Neural progenitor cell (in vitro differentiated cells): ENCODE measurements around the gene FSTL4. TPM values are rescaled to one million over a fixed set of nuclear protein-coding genes. Genes with fewer than 3 reads are reported as not detected.
A peak's percentile ranks its signal among the peaks of the same experiment; 100 is the strongest.

Source experiments
- DNase-seq: peaks from one replicate; pipeline ENCODE4 v3.0.0-alpha.2; 2016; ENCODE audit warnings: low spot score
- H2AFZ ChIP-seq: fragments of 200-600 bp; sonication (generic); replicated peaks from 2 replicates; pipeline ENCODE4 v1.6.1; 2016; ENCODE audit warnings: antibody characterized with exemption
- H3F3A ChIP-seq: fragments of 200-600 bp; sonication (generic); 2 replicates; pipeline ENCODE4 v1.6.1; 2016; ENCODE audit warnings: antibody characterized with exemption, low read depth
- H3K27ac ChIP-seq: fragments of 200-600 bp; sonication (generic); 2 replicates; pipeline ENCODE4 v1.5.1; 2016; ENCODE audit warnings: mild to moderate bottlenecking
- H3K27me3 ChIP-seq: fragments of 200-600 bp; sonication (generic); 2 replicates; pipeline ENCODE4 v1.6.1; 2016; ENCODE audit warnings: mild to moderate bottlenecking, moderate library complexity
- H3K36me3 ChIP-seq: fragments of 200-600 bp; sonication (generic); 2 replicates; pipeline ENCODE4 v1.5.1; 2016
- H3K4me1 ChIP-seq: fragments of 200-600 bp; sonication (generic); 2 replicates; pipeline ENCODE4 v1.6.1; 2016; ENCODE audit warnings: mixed run types
- H3K4me2 ChIP-seq: fragments of 200-600 bp; sonication (generic); 2 replicates; pipeline ENCODE4 v1.6.1; 2016
- H3K4me3 ChIP-seq: fragments of 200-600 bp; sonication (generic); 2 replicates; pipeline ENCODE4 v1.5.1; 2016
- H3K79me2 ChIP-seq: fragments of 200-600 bp; sonication (generic); 2 replicates; pipeline ENCODE4 v1.6.1; 2016; ENCODE audit warnings: low read depth
- H3K9ac ChIP-seq: fragments of 200-600 bp; sonication (generic); 2 replicates; pipeline ENCODE4 v1.6.1; 2016
- H3K9me3 ChIP-seq: fragments of 200-600 bp; sonication (generic); 2 replicates; pipeline ENCODE4 v1.5.1; 2016; ENCODE audit warnings: low read depth
- H4K20me1 ChIP-seq: fragments of 200-600 bp; sonication (generic); 2 replicates; pipeline ENCODE4 v1.6.1; 2016; ENCODE audit warnings: low read depth
- H3K27ac Mint-ChIP-seq: 3 replicates; pipeline ENCODE4 v1.8.0; 2021; ENCODE audit warnings: mixed read lengths
- H3K27me3 Mint-ChIP-seq: 2 replicates; pipeline ENCODE4 v1.8.0; 2022; ENCODE audit warnings: low read depth, mild to moderate bottlenecking, inconsistent platforms, moderate library complexity, mixed read lengths; ENCODE audit not compliant: insufficient read depth
- H3K36me3 Mint-ChIP-seq: 3 replicates; pipeline ENCODE4 v1.8.0; 2021; ENCODE audit warnings: mixed read lengths
- H3K4me1 Mint-ChIP-seq: 3 replicates; pipeline ENCODE4 v1.8.0; 2021; ENCODE audit warnings: mixed read lengths
- H3K4me3 Mint-ChIP-seq: 3 replicates; pipeline ENCODE4 v1.8.0; 2021; ENCODE audit warnings: mild to moderate bottlenecking, moderate library complexity, mixed read lengths
- H3K9me3 Mint-ChIP-seq: 3 replicates; pipeline ENCODE4 v1.8.0; 2020; ENCODE audit warnings: mixed read lengths
- EZH2 ChIP-seq: fragments of 200-600 bp; sonication (generic); IDR thresholded peaks from 2 replicates; pipeline ENCODE4 v1.6.1; 2017; ENCODE audit warnings: antibody characterized with exemption, mild to moderate bottlenecking, moderate library complexity
- EZH2phosphoT487 ChIP-seq: fragments of 200-600 bp; sonication (generic); IDR thresholded peaks from 2 replicates; pipeline ENCODE4 v1.6.1; 2017; ENCODE audit warnings: antibody characterized with exemption
- total RNA-seq: library from RNA; depleted of rRNA; stranded (reverse); fragments of >200 nt; gene quantifications from 2 replicates; pipeline ENCODE4 v1.2.3, GENCODE V29; 2015; ENCODE audit warnings: low replicate concordance
- TF ChIP-seq, protein P1 (sequence below): fragments of 200-600 bp; sonication (generic); IDR thresholded peaks from 2 replicates; pipeline ENCODE4 v1.5.1; 2017; ENCODE audit warnings: antibody characterized with exemption, mild to moderate bottlenecking

The FSTL4 gene
- total RNA-seq, 1 donor from 2014 or later, result 0.95 TPM

DNA sequence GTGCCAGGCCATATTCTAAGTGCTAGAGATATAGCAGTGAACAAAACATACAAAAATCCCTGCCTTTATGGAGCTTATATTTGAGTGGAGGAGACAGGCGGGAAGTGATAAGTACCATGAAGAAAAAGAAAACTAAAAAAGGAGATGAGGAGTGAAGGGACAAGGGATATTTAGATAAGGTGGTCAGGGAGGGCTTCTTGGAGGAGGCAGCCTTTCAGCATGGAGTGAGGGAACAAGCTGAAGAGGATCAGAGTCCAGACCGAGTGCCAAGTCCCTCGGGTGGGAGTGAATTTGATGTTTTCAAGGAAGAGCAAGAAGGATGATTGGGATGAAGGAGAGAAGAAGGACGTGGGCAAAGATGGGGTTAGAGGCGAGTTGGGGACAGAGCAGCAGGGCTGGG, 190.5 kb downstream of the FSTL4 start:
- no peak for TF ChIP-seq EZH2
- TF ChIP-seq, protein P1, sequence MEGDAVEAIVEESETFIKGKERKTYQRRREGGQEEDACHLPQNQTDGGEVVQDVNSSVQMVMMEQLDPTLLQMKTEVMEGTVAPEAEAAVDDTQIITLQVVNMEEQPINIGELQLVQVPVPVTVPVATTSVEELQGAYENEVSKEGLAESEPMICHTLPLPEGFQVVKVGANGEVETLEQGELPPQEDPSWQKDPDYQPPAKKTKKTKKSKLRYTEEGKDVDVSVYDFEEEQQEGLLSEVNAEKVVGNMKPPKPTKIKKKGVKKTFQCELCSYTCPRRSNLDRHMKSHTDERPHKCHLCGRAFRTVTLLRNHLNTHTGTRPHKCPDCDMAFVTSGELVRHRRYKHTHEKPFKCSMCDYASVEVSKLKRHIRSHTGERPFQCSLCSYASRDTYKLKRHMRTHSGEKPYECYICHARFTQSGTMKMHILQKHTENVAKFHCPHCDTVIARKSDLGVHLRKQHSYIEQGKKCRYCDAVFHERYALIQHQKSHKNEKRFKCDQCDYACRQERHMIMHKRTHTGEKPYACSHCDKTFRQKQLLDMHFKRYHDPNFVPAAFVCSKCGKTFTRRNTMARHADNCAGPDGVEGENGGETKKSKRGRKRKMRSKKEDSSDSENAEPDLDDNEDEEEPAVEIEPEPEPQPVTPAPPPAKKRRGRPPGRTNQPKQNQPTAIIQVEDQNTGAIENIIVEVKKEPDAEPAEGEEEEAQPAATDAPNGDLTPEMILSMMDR, result no peak
- TF ChIP-seq EZH2phosphoT487, result no peak
- Mint-ChIP-seq H3K27me3 (peaks cover 36% of the 10 kb centered on the region), H3K4me3 (no peak overlapping the region), H3K27ac (no peak overlapping the region), H3K9me3 (no peaks in the 10 kb centered on the region), H3K4me1 (peaks cover 47% of the 10 kb centered on the region), H3K36me3 (no peaks in the 10 kb centered on the region)
- peaks cover 25% of the 10 kb centered on the region for H3F3A ChIP-seq
- no peak overlapping the region for H3K4me3 ChIP-seq
- no peak overlapping the region for H2AFZ ChIP-seq
- no peaks in the 10 kb centered on the region for H3K9me3 ChIP-seq
- H3K79me2 ChIP-seq, result no peaks in the 10 kb centered on the region
- no peak overlapping the region for H3K27ac ChIP-seq
- H3K4me2 ChIP-seq, result no peak overlapping the region
- peaks cover 33% of the 10 kb centered on the region for H3K4me1 ChIP-seq
- no peaks in the 10 kb centered on the region for H3K36me3 ChIP-seq
- H3K27me3 ChIP-seq, result no peaks in the 10 kb centered on the region
- no peak for DNase-seq
- H4K20me1 ChIP-seq, result no peaks in the 10 kb centered on the region
- H3K9ac ChIP-seq, result no peak overlapping the region

DNA sequence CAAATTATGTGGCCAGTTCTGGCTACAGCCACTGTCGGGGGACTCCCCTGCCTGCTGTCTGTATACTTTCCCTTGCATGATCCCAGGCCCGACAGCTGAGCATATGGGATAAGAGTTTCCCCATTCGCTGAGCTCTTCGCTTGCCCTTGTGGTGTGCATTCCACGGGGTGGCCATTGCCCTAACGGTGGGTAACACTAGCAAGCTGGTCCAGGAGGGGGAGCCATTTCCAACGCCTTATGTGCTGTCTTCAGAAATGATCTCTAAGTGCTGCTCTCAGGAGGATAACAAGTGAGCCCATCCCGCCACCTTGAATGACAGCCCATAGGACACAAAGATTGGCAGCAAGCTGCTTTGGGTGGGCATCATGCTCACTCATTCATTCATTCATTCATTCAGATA, 190.9 kb downstream of the FSTL4 start:
- Histone ChIP-seq H3K4me2 (no peak overlapping the region), H3K79me2 (no peaks in the 10 kb centered on the region), H3F3A (peaks cover 21% of the 10 kb centered on the region), H3K9me3 (no peaks in the 10 kb centered on the region), H3K4me3 (no peak overlapping the region), H3K4me1 (peaks cover 28% of the 10 kb centered on the region), H2AFZ (no peak overlapping the region), H3K9ac (no peak overlapping the region), H3K27me3 (no peaks in the 10 kb centered on the region), H4K20me1 (no peaks in the 10 kb centered on the region), H3K27ac (no peak overlapping the region), H3K36me3 (no peaks in the 10 kb centered on the region)
- DNase-seq, result peak; percentile 78
- H3K27ac Mint-ChIP-seq, result no peak overlapping the region
- no peaks in the 10 kb centered on the region for H3K36me3 Mint-ChIP-seq
- H3K9me3 Mint-ChIP-seq, result no peaks in the 10 kb centered on the region
- peaks cover 43% of the 10 kb centered on the region for H3K4me1 Mint-ChIP-seq
- H3K27me3 Mint-ChIP-seq, result peaks cover 33% of the 10 kb centered on the region
- H3K4me3 Mint-ChIP-seq, result no peak overlapping the region
- TF ChIP-seq, protein P1, result peak; percentile 69
- TF ChIP-seq EZH2, result no peak

DNA sequence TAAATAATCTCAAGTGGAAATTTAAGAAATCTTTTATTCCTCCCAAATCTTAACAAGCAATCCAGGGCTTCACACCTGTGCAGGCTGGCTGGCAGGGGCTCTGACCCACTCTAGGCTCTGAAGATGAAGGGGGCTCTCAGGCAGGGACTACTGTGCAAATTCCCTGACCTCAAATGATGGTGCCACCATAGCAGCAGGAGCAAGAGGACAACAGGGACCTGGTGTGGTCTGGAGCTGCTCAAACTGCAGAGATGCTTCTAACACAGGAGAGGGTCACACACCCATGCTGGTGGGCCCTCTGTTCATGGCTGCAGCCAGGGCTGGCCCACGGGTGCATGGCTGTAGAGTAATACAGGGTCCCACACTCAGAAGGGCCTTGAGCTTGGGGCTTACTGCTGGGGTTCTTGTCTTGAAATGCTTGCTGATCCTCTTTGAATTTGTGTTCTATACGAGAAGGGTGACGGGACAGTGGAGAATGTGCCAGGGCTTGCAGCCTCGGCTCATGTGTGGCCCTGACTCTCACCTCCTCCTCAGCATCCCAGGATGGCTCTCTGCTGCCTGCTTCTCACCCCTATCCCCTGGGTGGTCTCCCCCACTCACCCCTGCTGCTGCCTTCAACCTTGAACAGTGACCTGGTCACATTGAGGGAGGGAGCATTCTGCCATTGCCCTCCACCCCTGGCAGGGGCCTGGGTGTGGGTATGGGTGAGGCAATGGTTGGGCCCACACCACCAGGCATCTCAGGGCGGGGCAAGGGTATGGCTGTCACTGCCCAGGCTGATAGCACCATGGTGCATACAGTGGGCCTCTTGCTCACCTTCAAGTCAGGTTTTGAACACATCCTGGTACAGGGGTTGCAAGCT, 191.7 kb downstream of the FSTL4 start:
- H3K36me3 Mint-ChIP-seq, result no peaks in the 10 kb centered on the region
- Histone ChIP-seq H2AFZ (no peak overlapping the region), H3K4me1 (peaks cover 21% of the 10 kb centered on the region), H3K27me3 (no peaks in the 10 kb centered on the region), H4K20me1 (no peaks in the 10 kb centered on the region), H3K4me3 (no peak overlapping the region), H3F3A (peaks cover 14% of the 10 kb centered on the region), H3K4me2 (no peak overlapping the region), H3K9me3 (no peaks in the 10 kb centered on the region), H3K27ac (no peak overlapping the region), H3K9ac (no peak overlapping the region), H3K36me3 (no peaks in the 10 kb centered on the region), H3K79me2 (no peaks in the 10 kb centered on the region)
- peaks cover 26% of the 10 kb centered on the region for H3K27me3 Mint-ChIP-seq
- no peak overlapping the region for H3K27ac Mint-ChIP-seq
- no peak overlapping the region for H3K4me3 Mint-ChIP-seq
- H3K9me3 Mint-ChIP-seq, result no peaks in the 10 kb centered on the region
- peaks cover 35% of the 10 kb centered on the region for H3K4me1 Mint-ChIP-seq
- no peak for TF ChIP-seq EZH2
- TF ChIP-seq EZH2phosphoT487, result no peak
- TF ChIP-seq, protein P1, result no peak
- no peak for DNase-seq
